ENCODE measurements around the gene GAS2L2.

DNA sequence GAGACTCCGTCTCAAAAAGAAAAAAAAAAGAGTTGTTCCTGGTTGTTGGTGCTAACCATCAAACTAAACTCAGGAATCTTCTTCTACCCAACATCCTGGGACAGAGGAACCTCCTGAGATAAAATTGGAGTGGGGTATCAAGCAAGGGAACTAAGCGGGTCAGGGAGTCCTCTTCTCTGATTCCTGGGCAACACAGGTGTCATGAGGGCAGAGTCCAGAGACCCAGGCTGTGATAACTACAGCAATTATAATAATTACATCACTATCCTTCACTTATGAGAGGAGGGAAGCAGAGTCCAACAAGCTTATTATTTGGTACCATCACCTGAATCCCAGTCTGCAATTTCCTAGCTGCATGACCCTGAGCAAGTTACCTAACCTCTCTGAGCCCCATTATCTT lies 15.8 kb upstream of the GAS2L2 start:
- TF ChIP-seq, protein P1, sequence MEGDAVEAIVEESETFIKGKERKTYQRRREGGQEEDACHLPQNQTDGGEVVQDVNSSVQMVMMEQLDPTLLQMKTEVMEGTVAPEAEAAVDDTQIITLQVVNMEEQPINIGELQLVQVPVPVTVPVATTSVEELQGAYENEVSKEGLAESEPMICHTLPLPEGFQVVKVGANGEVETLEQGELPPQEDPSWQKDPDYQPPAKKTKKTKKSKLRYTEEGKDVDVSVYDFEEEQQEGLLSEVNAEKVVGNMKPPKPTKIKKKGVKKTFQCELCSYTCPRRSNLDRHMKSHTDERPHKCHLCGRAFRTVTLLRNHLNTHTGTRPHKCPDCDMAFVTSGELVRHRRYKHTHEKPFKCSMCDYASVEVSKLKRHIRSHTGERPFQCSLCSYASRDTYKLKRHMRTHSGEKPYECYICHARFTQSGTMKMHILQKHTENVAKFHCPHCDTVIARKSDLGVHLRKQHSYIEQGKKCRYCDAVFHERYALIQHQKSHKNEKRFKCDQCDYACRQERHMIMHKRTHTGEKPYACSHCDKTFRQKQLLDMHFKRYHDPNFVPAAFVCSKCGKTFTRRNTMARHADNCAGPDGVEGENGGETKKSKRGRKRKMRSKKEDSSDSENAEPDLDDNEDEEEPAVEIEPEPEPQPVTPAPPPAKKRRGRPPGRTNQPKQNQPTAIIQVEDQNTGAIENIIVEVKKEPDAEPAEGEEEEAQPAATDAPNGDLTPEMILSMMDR (conservative IDR thresholded peaks at IDR 0.05; ENCODE audit: low read depth, low read length) = no peak
- TF ChIP-seq EZH2 (IDR thresholded peaks at IDR 0.05; ENCODE audit: low read length, unreplicated experiment) (no peak), EZH2phosphoT487 (IDR thresholded peaks at IDR 0.05; ENCODE audit: borderline replicate concordance, low read length) (no peak)
